Measurements from ENCODE around the gene XYLT1.

DNA sequence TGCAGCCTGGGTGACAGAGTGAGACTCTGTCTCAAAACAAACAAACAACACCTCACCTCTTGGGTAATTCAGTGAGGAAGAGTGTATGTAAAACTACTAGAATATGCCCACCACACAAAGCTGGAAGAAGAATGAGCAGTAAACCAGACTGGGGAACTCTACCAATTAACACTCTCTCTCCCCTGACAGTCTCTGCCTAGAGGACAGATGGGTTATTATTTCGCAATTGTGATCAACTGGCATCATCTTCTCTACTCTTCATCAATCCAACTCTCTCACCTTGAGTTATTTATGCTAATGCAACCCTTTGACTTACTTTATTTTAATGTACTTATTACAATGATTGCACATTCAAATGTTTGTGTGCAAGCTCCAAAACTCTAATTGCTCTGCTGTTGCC lies 205.6 kb downstream of the XYLT1 start:
- TF ChIP-seq CTCF (IDR thresholded peaks at IDR 0.05), result no peak
- TF ChIP-seq POLR2AphosphoS5 (IDR thresholded peaks at IDR 0.05), result no peak
